Cardiac fibroblast (primary cell): ENCODE results near the gene TCHP.

Source experiments
- DNase-seq, 2 donors: peaks; one replicate each; pipeline versions ENCODE4 v3.0.0 to v3.0.0-alpha.2; 2010; ENCODE audit warnings: low read depth in 2 of 2
- H3K4me3 ChIP-seq, 2 donors: replicated peaks in 1 of 2; 1 replicate in 1 of 2; 2 replicates in 1 of 2; pipeline ENCODE4 v1.5.1; 2011; ENCODE audit warnings: low read depth in 2 of 2, low read length in 2 of 2, mild to moderate bottlenecking in 2 of 2, moderate library complexity in 1 of 2
- CTCF ChIP-seq: IDR thresholded peaks from one replicate; pipeline ENCODE4 v1.5.1; 2011; ENCODE audit warnings: low read depth, mild to moderate bottlenecking, low read length, inconsistent platforms

Gene TCHP

GRCh38 chr12:109912855-109913321 lies 12.8 kb downstream of the TCHP start:
- no peak overlapping the region for H3K4me3 ChIP-seq
- DNase-seq: no peak
- TF ChIP-seq CTCF: no peak

- DNase-seq: no peak
- TF ChIP-seq CTCF: no peak
- H3K4me3 ChIP-seq: no peak overlapping the region
Measured at GRCh38 chr12:109914461-109914860, 14.4 kb downstream of the TCHP start.

GRCh38 chr12:109915171-109916040 lies 15.3 kb downstream of the TCHP start:
- DNase-seq: no peak
- H3K4me3 ChIP-seq: no peak overlapping the region
- TF ChIP-seq CTCF: no peak

- TF ChIP-seq CTCF: no peak
Measured at GRCh38 chr12:109916045-109916444, 16.0 kb downstream of the TCHP start.

GRCh38 chr12:109919456-109919855 lies 19.4 kb downstream of the TCHP start:
- no peak for TF ChIP-seq CTCF
- H3K4me3 ChIP-seq: no peak overlapping the region
- DNase-seq: peak in 1 of 2 donors; percentile 37

More at GRCh38 chr12:109916045-109916444, 16.0 kb downstream of the TCHP start:
- no peak for DNase-seq
- H3K4me3 ChIP-seq: no peak overlapping the region

- DNase-seq: no peak
- no peak for TF ChIP-seq CTCF
Measured at GRCh38 chr12:109920261-109920780, 20.2 kb downstream of the TCHP start.

More at GRCh38 chr12:109920261-109920780, 20.2 kb downstream of the TCHP start:
- no peak overlapping the region for H3K4me3 ChIP-seq
